ENCODE results near the gene ANAPC4. TPM values are rescaled to one million over a fixed set of nuclear protein-coding genes. Genes with fewer than 3 reads are reported as not detected.

Gene ANAPC4
- polyA plus RNA-seq, 1 donor (not counting 4 experiments of a cell fraction or from before 2014, with no cell fraction given) = 26.9 TPM

- H3K9me1 ChIP-seq (ENCODE audit: control insufficient read depth, extremely low read depth, insufficient read depth, low read length) = no peaks in the 10 kb centered on the region
These were observed 57.1 kb downstream of the ANAPC4 start for GRCh38 chr4:25433966-25434827.

GRCh38 chr4:25437926-25438325 lies 60.9 kb downstream of the ANAPC4 start:
- no peaks in the 10 kb centered on the region for H3K36me3 ChIP-seq (ENCODE audit: control insufficient read depth in 2 of 2, extremely low read depth in 1 of 2, insufficient read depth in 2 of 2, low read length in 2 of 2)
- no peak overlapping the region for H3K4me2 ChIP-seq (ENCODE audit: control insufficient read depth, extremely low read depth, insufficient read depth, low read depth, low read length)
- H3K27ac ChIP-seq (ENCODE audit: control insufficient read depth, insufficient read depth, low read length) = no peak overlapping the region
- no peaks in the 10 kb centered on the region for H4K20me1 ChIP-seq (ENCODE audit: control insufficient read depth, extremely low read depth, insufficient read depth, low read length)
- H2AFZ ChIP-seq (ENCODE audit: control insufficient read depth, low read length) = no peak overlapping the region
- TF ChIP-seq EZH2 (IDR thresholded peaks at IDR 0.05; ENCODE audit: low read length) (no peak), CTCF (optimal IDR thresholded peaks at IDR 0.05 in 1 of 3, IDR thresholded peaks at IDR 0.05 in 1 of 3, conservative IDR thresholded peaks at IDR 0.05 in 1 of 3; ENCODE audit: extremely low read depth in 1 of 3, insufficient read depth in 2 of 3, low read length in 3 of 3) (no peak)
- H3K9me1 ChIP-seq (ENCODE audit: control insufficient read depth, extremely low read depth, insufficient read depth, low read length) = no peaks in the 10 kb centered on the region
- dilution Hi-C loops (cut with MboI; ENCODE audit: extremely low pct_ligation_motif_present, low sequenced_read_pairs) = loop anchor here (25.0 kb wide), 1 partner anchor 324 kb away; no protein-coding TSS in a partner anchor
- DNase-seq (ENCODE audit: low read depth, low spot score) (no peak), FAIRE-seq (no peak)
- H3K79me2 ChIP-seq (ENCODE audit: control insufficient read depth, insufficient read depth, low read length) = no peaks in the 10 kb centered on the region
- no peaks in the 10 kb centered on the region for H3K4me1 ChIP-seq (ENCODE audit: control insufficient read depth, extremely low read depth, insufficient read depth, low read length)
- no peak overlapping the region for H3K4me3 ChIP-seq (ENCODE audit: control insufficient read depth in 2 of 3, extremely low read depth in 1 of 3, insufficient read depth in 2 of 3, low read depth in 1 of 3, low read length in 3 of 3)
- no peak overlapping the region for H3K9ac ChIP-seq (ENCODE audit: control insufficient read depth, extremely low read depth, insufficient read depth, low read length)
- no peaks in the 10 kb centered on the region for H3K9me3 ChIP-seq (ENCODE audit: control insufficient read depth, low read depth, low read length)
- H3K27me3 ChIP-seq (ENCODE audit: control insufficient read depth, extremely low read depth, insufficient read depth, low read length) = no peaks in the 10 kb centered on the region

More at GRCh38 chr4:25433966-25434827, 57.1 kb downstream of the ANAPC4 start:
- Histone ChIP-seq H3K4me2 (ENCODE audit: control insufficient read depth, extremely low read depth, insufficient read depth, low read depth, low read length) (no peak overlapping the region), H2AFZ (ENCODE audit: control insufficient read depth, low read length) (no peak overlapping the region), H3K4me1 (ENCODE audit: control insufficient read depth, extremely low read depth, insufficient read depth, low read length) (no peaks in the 10 kb centered on the region), H3K4me3 (ENCODE audit: control insufficient read depth in 2 of 3, extremely low read depth in 1 of 3, insufficient read depth in 2 of 3, low read depth in 1 of 3, low read length in 3 of 3) (no peak overlapping the region), H4K20me1 (ENCODE audit: control insufficient read depth, extremely low read depth, insufficient read depth, low read length) (no peaks in the 10 kb centered on the region), H3K9ac (ENCODE audit: control insufficient read depth, extremely low read depth, insufficient read depth, low read length) (no peak overlapping the region), H3K27me3 (ENCODE audit: control insufficient read depth, extremely low read depth, insufficient read depth, low read length) (no peaks in the 10 kb centered on the region), H3K79me2 (ENCODE audit: control insufficient read depth, insufficient read depth, low read length) (no peaks in the 10 kb centered on the region), H3K27ac (ENCODE audit: control insufficient read depth, insufficient read depth, low read length) (no peak overlapping the region), H3K9me3 (ENCODE audit: control insufficient read depth, low read depth, low read length) (no peaks in the 10 kb centered on the region), H3K36me3 (ENCODE audit: control insufficient read depth in 2 of 2, extremely low read depth in 1 of 2, insufficient read depth in 2 of 2, low read length in 2 of 2) (no peaks in the 10 kb centered on the region)
- no peak for TF ChIP-seq EZH2 (IDR thresholded peaks at IDR 0.05; ENCODE audit: low read length)
- TF ChIP-seq CTCF (optimal IDR thresholded peaks at IDR 0.05 in 1 of 3, IDR thresholded peaks at IDR 0.05 in 1 of 3, conservative IDR thresholded peaks at IDR 0.05 in 1 of 3; ENCODE audit: extremely low read depth in 1 of 3, insufficient read depth in 2 of 3, low read length in 3 of 3) = no peak
- dilution Hi-C loops (cut with MboI; ENCODE audit: extremely low pct_ligation_motif_present, low sequenced_read_pairs) = loop anchor here (25.0 kb wide), 1 partner anchor 328 kb away; no protein-coding TSS in a partner anchor
- FAIRE-seq (no peak), DNase-seq (ENCODE audit: low read depth, low spot score) (no peak)

All from keratinocyte (primary cell).